HG03469 (cell line): ENCODE data around the gene SEMA4G.

Experiments
- ATAC-seq: cut with Tn5 transposase; IDR thresholded peaks from one replicate; pipeline ENCODE4 v1.9.1; 2021; ENCODE audit warnings: mild to moderate bottlenecking, moderate library complexity, moderate number of reproducible peaks; ENCODE audit not compliant: unreplicated experiment

Gene SEMA4G, protein sequence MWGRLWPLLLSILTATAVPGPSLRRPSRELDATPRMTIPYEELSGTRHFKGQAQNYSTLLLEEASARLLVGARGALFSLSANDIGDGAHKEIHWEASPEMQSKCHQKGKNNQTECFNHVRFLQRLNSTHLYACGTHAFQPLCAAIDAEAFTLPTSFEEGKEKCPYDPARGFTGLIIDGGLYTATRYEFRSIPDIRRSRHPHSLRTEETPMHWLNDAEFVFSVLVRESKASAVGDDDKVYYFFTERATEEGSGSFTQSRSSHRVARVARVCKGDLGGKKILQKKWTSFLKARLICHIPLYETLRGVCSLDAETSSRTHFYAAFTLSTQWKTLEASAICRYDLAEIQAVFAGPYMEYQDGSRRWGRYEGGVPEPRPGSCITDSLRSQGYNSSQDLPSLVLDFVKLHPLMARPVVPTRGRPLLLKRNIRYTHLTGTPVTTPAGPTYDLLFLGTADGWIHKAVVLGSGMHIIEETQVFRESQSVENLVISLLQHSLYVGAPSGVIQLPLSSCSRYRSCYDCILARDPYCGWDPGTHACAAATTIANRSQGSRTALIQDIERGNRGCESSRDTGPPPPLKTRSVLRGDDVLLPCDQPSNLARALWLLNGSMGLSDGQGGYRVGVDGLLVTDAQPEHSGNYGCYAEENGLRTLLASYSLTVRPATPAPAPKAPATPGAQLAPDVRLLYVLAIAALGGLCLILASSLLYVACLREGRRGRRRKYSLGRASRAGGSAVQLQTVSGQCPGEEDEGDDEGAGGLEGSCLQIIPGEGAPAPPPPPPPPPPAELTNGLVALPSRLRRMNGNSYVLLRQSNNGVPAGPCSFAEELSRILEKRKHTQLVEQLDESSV

DNA sequence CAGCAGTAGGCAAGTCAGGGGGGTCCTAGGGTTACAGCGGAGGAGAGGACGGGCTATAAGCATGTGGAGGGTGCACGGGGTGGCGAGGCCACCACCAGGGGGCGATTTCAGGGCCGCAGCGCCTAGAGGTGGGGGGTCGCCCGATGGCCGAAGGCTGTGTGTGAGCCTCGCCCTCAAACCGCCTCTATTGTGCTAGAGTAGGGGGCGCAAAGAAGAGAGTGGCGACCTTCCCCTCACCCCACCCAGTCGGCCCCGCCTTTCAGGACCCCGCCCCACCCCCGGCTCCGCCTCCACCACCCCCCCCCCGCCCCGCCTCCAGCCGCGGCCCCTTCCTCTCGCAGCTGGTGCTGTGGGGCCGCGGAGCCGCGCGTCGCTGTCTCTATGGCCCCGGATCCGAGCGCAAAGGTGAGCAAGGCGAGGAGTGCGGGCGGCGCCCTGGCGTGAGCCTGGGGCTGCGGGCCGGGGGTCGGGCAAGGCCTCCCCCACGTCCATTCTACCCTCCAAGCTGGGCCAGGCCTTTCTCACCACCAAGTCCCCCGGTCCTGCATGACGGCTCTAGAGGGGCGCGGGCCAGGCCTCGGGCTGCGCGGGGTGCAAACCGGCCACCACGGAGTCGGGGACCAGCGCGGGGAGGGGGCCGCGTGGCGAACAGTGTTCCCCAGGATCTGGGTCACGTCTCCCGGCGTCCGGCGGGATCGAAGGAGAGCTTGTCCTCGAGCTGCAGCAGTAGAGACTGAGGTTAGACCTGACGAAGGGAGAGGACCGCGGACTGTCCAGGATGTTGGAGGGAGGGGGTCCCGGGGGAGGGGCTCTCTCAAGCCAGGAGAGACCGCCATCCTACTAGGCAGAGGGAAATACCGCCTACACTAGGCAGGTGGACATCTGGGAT lies at the start of gene SEMA4G:
TSS of gene SEMA4G (plus strand) at position 318 of the 889 bp plus-strand sequence. CDS start 3,409 bp downstream, outside the sequence.
- ATAC-seq: no peak

DNA sequence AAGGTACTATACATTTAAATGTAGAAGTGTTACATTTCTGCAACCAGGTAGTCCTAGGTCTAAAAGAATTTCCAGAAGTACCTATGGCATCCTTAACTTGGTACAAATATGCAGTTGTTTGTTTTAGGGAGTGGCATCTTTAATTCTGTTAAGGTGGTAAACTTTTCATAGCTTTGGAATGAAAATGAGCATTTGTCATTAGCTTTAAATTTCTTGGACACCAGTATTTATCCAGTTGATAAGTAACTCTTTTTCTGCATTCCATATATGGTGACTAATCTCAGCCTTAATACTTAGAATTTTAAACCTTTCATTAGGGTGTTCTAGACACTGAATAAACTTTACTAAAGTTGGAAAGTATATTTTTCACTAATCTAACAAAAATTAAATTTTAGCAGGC lies 45.7 kb upstream of the SEMA4G start:
- ATAC-seq: no peak

- no peak for ATAC-seq
Measured at GRCh38 chr10:100927266-100927665, 42.0 kb upstream of the SEMA4G start.

GRCh38 chr10:100928039-100928438 lies 41.3 kb upstream of the SEMA4G start:
- ATAC-seq: no peak

DNA sequence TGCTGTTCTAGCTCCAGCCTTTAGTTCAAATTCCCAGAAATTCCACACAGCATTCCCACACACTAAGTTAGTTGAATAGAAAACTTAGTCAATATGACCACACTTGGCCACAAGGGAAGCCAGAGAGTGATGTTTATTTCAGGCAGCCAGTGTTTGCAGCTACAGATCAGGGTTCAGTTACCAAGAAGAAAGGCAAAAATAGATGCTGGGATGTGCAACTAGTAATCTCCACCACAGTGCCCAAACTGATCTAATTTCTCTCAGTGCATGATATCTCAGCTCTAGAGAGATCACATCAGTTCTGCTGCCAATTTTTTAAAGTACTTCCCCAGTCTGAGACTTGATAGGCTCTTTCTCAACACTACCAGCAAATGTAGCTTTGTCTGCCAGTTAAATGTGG lies 38.9 kb upstream of the SEMA4G start:
- no peak for ATAC-seq

- ATAC-seq: no peak
Measured at GRCh38 chr10:100934084-100934659, 35.1 kb upstream of the SEMA4G start.

DNA sequence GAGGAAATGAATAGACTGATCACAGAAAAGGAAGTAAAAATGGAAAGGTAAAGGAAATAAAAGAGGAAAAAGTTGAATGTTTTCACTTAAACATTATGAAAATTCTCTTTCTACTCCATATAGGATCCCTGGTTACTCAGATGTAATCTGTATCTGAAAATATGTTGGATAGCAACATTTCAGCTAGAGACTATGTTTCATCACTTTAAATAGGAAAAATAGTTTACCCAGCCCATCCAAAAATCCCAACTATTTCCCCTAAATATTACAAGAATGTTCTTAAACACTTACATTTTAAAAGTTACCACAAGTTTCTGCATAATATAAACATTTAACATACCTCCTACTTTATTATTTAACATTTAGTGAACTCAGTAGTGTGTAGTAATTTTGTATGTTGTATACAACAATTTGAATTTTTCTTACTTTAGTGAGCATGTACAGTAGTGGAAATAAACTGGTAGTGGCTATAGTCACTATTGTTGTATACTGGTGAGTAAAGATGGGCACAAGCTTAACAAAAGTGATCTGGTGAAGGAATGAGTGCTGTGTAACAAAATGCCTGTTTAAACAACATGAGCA lies 29.4 kb upstream of the SEMA4G start:
- no peak for ATAC-seq

DNA sequence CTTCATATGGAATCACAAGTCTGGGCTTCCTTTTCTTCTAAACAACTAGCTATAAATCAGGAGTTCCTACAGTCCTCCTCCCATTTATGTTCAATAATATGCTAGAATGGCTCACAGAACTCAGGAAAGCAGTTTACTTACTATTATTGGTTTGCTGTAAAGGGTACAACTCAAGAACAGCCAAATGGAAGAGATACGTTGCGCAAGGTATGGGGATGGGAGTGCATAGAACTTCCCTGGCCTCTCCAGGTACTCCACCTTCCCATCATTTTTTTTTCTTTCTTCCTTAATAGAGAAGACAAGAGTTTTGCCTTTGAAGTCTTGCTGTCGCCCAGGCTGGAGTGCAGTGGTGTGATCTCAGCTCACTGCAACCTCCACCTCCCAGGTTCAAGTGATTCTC lies 27.1 kb upstream of the SEMA4G start:
- ATAC-seq: no peak

- no peak for ATAC-seq
Measured at GRCh38 chr10:100943508-100943907, 25.8 kb upstream of the SEMA4G start.

- no peak for ATAC-seq
Measured at GRCh38 chr10:100945754-100946153, 23.6 kb upstream of the SEMA4G start.

DNA sequence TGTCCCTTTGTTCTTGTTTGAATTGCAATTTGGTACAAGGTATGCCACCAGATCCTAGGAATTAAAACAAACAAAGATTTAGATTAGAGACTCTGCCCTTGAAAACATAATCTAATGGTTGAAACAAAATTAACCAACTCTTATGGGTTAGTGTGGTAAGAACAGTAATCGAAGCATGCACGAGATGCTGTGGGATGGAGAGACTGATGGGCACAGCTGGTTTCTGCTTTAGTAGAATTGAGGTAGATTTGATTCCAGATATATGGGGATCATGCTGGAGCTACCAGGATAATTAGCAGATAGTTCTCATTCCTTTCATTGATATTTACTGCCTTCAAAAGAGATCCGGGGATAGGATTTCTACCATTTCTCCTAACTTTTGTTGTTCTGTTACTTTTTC lies 20.4 kb upstream of the SEMA4G start:
- ATAC-seq: no peak

DNA sequence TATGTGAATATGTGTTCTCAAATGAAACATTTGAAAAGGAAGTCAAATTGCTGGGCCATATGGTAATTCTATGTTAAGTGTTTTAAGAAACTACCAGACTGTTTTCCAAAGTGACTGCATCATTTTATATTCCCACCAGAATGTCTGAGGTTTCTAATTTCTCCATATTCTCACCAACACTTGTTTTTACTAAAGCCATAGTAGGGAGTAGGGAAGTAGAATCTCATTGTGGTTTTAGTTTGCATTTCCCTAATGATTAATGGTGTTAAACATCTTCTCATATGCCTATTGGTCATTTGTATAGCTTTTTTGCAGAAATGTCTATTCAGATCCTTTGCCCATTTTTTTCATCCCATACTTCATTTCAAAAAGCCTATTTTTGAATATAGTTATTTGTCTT lies 9.1 kb upstream of the SEMA4G start:
- no peak for ATAC-seq

DNA sequence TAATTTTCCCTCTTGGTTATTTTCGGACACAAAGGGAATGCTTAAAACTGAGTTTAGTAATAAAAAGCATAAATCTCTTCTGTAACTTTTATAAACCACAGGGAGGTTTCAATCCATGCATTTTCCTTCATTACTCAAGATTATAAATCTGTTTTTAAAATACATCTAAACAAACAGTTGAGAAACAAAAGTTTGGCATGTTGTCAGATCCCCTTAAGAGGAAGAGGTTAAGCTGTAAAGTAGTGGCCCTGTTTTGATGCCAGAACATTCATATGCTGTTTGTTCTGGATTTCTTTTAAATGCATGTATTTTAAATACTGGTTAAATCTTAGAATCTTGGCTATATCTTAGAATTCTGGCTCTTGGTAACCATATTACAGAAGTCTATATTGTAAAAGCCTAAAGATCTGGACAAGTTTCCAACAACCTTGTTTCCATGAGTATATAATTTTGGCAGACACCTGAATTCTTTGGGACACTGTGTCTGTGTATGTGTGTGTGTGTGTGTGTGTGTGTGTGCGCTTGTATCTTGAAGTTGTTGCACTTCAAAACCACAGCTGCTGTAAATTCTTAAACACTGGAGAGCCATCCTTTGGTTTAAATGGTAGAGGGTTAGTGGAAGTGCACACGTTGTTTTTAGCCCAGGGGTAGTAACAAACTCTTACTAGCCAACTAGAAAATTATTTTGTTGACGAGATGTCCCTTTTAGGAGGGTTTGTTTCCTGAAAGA lies 6.8 kb upstream of the SEMA4G start:
- no peak for ATAC-seq

GRCh38 chr10:100963826-100964225 lies 5.5 kb upstream of the SEMA4G start:
- ATAC-seq: no peak

GRCh38 chr10:100965820-100966219 lies 3.5 kb upstream of the SEMA4G start:
- no peak for ATAC-seq

GRCh38 chr10:100966887-100967286 lies 2.4 kb upstream of the SEMA4G start:
- ATAC-seq: no peak

DNA sequence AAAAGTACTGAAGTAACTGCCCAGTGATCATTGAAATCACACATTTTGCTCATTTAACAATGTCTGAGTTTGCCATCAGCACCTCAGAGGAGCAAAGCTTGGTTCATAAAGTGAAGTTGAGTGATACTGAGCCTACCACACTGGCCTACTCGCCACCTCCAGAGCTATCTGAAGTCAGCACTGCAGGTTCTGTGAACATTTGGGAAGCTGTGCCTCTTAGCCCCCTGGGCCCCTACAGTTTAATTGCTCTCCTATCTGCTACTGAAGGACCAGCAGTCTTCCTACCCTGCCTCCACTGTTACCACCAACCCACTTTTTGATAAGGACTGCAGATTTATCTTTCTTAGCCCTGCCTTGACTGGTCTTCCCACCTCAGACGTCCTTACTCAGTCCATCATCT lies 2.0 kb upstream of the SEMA4G start:
- ATAC-seq: no peak

DNA sequence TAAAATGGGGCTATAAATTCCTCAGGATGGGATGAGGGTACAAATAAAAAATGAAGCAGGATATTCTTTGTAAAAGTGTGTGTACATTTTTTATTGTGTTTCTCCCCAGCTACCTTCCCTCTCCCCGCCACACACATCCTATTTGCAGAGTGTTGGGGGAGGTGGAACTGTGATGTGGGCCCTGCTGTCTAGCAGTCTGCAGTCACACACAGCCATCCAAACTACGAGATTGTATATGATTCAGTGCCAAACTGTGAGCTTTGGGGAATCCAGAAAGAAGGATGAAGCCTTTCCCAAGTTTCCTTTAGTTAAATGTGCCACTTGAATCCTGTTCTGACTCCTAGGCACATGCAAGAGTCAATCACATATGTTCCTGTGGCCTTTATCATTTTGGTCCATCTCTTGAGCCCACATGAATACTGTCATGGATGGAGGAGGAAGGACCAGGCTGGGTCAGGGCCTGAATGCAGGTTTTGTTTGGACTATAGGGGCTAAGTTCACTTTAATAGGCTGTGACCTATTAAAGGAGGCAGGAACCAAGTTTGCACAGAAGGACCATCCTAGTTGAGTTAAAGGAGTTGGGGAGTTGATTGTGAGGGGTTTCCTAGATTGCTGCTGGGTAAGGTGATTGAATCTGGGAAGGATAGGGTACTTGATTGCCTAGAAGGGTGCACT lies 1.1 kb upstream of the SEMA4G start:
- ATAC-seq: no peak

- no peak for ATAC-seq
Measured at GRCh38 chr10:100968863-100969186, 479 bp upstream of the SEMA4G start.
